GF-D8 (cell line): ENCODE results near the gene SLC51A.

Experiments used
- DNase-seq: peaks from one replicate; lab custom pipeline; 2025; lab: John Stamatoyannopoulos, UW

SLC51A gene

DNA sequence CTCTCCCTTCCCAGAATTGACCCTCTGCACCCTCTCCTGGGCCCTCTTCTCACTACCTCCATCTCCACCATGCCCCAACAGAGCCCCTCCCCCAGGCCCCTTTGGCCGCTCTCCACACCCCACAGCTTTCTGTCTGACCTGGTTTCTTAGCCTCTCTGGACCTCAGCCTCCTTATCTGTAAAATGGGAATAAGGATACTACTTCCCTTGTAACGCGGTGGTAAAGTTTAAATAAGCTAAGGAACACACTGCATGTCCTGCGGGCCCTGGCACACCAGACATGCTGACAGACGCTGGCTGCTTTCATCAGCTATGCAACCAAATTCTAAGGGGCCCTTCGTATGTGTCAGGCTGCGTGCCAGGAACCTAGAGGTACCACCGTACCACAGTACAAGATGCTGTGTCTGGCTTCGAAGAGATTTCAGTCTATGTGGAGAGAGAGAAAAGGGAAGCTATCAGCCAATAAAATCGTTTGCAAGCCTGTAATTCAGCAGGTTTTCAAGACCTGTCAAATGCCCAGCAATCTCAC lies 777 bp upstream of the SLC51A start:
- DNase-seq: no peak

DNA sequence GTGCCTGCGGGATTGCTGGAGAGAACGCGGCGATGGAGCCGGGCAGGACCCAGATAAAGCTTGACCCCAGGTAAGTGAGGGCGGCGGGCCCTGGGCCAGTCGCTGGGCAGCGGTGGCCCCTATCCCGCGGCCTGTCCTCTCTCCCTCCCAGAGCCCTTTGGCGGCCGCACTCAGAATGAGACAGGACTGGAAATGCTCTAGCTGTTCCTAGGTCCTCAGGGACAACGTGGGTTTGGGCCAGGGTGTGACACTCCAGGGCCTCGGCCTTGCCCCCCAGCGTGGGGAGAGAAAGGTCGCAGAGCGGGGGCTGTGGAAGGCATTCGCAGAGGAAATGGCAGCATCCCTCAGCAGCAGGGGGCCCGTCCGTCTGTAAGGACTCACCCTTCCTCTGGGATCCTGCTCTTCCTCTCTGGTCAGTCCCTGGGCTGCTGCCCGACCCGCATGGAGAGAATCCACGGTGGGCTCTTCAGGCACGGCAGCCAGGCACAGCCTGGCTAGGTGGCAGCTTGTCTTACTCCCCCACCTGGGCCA lies 412 bp downstream of the SLC51A start:
- no peak for DNase-seq

DNA sequence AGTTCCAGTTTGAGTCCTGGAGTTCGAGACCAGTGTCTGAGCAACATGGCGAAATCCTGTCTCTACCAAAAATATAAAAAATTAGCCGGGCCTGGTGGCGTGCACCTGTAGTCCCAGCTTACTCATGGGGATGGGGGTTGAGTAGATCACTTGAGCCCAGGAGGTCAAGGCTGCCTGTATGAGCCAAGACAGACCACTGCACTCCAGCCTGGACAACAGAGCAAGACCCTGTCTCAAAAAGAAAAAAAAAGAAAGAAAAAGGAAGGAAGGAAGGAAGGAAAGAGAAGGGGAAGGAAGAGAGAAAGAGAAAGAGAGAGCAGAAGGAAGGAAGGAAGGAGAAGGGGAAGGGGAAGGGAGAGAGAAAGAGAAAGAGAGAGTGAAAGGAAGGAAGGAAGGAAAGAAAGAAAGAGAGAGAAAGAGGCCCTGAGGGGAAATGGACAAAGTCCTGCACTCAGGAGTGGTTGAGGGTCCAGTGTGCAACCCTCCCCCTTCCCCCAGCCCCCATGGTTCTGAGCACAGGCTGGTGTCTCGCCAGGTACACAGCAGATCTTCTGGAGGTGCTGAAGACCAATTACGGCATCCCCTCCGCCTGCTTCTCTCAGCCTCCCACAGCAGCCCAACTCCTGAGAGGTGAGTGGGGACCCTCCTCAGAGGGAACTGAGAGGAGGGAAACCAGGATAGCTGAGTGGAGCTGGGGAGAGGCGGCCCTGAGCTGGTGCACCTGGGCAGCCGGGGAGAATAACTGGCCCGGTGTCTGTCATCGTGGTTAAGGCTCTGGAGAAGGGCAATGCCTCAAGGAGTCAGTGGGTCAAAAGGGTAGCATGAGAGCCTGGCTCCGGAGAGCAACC lies 1.2 kb downstream of the SLC51A start:
- no peak for DNase-seq

DNA sequence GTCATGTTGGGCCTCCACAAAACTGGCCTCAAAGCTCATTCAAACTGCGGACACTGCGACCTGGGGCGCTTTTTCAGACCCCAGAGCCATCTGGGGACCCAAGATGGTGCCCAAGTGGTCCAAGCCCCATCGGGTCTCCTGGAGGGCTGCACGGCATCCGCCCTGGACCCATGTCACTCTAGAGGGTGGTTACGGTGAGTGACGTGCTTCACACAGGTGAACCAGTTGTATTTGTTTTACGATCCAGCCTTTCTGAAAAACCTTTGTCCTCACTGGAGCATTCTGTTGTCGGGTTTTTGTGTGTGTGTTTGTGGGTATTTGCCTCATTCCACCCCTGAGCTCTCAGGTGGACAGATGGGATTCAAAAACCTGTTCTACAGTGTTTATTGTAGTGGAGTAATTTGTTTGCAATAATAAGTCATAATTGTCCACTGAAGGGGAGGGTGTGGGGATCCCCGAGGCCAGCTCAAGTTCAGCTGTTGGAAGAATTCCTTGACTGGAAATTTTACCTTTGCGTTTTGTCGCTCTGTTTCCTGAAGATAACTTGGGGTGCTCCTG lies 1.9 kb downstream of the SLC51A start:
- no peak for DNase-seq

DNA sequence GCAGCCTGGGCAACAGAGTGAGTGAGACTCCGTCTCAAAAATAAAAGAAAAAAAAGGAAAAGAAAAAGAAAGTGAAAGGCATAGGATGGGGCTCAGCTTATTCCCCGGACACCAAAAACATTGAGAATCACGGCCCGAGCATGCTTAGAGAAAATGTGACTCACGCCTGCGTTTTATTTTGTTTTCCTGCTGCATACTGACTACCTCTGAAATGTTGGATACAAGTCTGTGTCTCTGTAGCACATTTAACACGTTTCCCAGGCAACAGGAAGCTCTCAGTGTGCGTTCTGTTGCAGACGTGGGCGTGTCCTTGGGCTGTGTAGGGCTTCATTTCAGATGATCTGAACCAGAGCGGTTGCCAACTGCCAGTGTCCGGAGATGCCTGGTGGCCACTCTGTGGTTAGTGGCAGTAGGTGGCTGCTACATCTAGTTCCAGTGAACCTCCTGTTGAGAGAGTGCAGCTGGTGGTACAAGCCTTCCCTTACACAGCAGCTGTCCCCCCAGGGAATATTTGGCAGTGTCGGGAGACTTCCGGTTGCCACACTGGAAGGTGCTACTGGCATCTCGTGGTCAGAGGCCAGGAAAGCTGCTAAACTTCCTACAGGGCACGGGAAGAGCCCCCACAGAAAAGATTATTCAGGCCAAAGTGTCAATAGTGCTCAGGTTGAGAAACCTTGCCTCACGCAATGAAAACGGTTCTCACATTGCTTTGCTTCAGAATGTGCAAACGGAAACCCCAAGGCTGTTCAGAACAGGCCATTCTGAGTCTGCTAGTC lies 3.0 kb downstream of the SLC51A start:
- peak; percentile 98 for DNase-seq

DNA sequence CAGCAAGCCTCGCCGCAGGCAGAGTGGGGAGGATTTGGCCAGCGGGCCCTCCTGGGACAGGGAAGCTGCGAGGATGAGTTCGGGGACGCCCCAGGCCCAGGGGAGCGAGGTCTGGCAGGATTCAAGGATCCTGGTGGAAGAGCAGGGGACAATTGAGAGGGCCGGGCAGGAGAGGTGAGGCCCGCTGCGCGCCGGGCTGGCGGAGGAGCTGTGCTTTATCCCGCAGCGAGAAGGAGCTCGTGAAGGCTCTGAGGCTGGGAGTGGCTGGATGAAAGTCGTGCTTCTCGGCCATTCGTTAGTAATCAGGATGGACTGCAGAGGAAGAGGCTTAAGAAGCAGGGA lies 3.6 kb downstream of the SLC51A start:
- no peak for DNase-seq

DNA sequence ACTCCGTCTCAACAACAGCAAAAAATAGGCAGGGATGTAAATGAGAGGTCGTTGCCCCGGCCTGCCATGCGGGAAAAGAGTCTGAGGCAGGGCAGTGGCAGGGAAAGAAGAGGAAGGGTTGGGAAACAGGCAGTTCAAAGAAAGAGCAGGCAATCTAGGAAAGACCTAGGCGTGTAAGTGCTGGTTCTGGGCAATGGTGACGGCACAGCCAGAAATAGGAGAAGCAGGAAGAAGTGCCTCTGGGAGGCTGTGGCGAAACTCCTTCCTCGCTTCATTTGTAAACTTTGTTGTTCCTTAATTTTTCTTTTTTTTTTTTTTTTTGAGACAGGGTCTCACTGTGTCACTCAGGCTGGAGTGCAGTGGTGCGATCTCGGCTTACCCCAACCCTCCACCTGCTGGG lies 4.3 kb downstream of the SLC51A start:
- peak; percentile 79 for DNase-seq

DNA sequence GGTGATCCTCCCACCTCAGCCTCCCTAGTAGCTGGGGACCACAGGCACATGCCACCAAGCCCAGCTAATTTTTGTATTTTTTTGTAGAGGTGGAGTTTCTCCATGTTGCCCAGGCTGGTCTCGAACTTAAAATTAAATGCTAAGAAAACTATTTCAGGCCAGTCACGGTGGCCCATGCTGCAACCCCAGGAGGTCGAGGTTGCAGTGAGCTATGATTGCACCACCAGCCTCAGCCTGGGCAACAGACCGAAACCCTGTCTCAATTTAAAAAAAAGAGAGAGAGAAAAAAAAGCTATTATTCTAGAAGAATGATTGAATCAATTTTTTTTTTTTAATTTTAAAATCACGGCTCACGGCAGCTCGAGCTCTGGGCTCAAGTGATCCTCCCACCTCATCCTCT lies 4.7 kb downstream of the SLC51A start:
- peak; percentile 61 for DNase-seq

DNA sequence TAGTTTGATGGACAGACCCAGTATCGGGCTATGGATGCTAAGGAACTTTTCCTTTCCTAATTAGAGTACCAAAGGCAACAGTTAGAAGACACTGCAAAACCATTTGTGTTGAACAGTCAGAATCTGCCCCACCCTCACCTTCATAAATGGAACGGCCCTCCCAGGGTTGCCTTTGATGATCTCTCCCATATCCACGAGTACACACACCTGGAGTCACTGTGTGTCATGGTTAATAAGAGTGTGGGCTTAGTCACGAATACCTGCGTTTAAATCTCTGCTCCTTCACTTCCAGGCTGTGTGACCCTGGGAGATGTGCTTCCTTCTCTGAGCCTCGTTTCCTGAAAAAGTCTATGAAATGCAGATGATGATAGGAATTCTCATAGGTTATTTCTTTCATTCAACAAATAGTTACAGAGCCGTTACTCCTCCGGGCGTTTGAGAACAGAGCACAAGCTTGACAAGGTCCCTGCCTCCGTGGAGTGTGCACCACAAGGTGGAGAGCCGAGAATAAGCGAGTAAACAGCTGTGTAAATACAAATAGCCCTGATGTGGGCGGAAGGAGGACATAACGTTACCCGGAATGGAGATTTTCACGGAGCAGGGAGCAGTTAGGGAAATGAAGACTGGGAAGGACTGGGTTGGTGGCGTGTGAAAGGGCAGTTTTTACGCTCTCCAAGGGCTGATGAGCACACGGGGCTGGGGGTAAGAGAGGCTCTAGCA lies 6.7 kb downstream of the SLC51A start:
- DNase-seq: no peak

DNA sequence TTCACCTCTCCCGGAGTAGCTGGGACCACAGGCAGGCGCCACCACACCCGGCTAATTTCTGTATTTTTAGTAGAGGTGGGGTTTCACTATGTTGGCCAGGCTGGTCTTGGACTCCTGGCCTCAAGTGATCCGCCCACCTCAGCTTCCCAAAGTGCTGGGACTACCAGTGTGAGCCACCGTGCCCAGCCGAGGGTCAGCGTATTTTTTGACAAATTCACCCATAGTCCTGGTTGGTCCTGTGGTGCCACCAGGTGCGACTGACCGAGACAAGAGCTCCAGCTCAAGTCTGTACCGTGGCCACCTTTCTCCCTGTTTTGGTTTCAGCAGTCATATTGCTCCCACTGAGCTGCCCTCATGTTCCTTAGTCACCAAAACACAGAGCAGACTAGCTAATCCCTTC lies 8.8 kb downstream of the SLC51A start:
- DNase-seq: no peak

DNA sequence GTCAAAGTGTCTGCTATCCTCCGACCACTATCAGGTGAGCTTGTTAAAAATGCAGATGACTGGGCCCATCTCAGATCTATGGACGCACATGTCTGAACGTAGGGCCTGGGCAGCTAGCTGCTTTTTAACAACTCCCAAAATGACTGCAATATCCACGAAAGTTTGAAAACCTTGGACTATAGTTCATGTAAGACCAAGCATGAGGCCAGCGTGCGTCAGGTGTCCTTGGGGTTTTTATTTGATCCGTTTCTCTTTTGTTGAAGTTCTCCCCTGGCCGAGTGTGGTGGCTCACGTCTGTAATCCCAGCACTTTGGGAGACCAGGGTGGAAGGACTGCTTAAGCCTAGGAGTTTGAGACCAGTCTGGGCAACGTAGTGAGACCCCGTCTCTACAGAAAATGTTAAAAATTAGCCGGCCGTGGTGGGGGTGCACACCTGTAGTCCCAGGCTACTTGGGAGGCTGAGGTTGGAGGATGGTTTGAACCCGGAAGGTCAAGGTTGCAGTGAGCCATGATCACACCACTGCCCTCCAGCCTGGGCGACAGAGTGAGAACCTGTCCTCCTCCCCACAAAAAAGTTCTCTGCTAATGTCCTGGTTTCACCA lies 9.5 kb downstream of the SLC51A start:
- DNase-seq: no peak

DNA sequence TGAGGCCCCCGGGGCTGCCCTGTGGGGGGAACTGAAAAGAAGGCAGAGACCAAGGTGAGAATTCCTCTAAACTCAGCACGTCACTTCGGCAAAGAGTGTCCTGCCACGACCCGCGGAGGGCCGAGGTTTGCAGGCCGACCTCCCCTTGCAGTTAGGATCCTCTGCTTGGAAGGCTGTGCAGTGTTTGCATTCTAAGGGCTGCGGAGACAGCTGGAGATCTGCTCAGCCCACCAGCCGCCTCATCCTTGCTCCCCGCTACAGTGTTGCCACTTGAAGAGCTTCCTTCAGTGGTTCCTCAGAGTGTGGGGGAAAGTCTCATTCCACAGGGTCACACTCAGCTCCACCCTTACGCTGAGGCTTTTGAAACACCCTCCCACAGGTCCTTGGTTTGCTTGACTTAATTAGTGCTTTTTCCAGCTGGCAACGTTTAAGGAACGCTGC lies 10.8 kb downstream of the SLC51A start:
- no peak for DNase-seq

DNA sequence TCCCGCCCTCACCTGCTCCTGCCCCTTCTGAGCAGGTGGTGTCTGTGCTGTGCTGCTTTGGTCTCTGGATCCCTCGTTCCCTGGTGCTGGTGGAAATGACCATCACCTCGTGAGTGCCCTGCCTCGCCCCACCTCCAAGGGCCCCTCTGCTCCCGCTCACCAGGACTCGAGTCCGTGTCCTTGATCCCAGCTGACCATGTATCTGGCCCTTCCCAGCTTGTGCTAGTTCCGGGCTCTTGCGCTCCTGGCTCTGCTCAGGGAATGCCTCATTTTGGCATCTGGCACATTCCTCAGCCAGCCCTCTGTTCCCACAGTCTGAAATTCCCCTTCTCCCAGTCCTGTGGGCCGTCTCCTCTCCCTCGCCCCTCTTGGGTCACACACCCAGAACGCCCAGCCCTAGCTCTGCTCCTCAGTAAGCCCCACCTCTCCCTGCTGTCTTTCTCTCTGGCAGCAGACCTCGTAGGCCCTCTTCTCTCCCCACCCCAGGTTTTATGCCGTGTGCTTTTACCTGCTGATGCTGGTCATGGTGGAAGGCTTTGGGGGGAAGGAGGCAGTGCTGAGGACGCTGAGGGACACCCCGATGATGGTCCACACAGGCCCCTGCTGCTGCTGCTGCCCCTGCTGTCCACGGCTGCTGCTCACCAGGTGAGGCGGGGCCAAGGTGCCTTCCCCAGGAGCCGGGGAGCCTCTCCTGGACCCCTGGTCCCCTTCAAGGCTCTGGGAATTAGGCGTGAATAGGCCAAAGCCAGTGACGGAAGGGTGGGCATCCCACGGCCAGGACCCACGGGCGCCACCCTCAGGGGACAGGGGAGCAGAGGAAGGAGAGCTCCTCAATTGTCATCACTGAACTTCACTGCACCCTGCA lies 11.5 kb downstream of the SLC51A start:
- DNase-seq: no peak

DNA sequence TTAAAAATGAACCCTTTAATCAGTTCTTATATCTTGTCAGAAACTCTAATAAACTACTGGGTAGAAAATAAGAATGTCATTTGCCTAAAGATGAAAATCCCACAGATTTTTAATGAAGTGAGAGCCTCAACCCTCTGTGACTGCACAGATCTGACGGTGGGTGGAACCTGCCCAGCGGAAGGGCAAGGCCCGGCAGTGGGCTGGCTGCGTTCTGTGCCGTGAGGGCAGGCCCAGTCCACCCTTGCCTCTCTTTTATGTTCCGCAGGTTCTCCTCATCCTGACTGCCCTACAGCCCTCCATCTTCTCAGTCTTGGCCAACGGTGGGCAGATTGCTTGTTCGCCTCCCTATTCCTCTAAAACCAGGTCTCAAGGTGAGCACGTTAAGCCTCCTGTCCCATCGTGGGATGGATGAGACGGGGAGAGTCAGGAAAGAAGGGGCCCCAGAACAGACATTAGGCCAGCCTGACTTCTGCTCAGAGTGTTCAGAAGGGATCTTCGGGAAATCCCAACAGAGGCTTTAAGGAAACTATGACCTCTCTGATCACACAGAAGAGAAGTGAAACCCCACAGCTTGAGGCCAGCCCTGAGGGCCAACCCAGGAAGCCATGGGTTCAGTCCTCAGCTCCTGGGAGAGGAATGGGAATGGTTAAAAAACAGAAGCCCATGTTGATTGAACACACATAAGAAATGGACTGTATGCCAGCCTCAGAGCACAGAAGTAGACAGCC lies 16.0 kb downstream of the SLC51A start:
- DNase-seq: no peak

DNA sequence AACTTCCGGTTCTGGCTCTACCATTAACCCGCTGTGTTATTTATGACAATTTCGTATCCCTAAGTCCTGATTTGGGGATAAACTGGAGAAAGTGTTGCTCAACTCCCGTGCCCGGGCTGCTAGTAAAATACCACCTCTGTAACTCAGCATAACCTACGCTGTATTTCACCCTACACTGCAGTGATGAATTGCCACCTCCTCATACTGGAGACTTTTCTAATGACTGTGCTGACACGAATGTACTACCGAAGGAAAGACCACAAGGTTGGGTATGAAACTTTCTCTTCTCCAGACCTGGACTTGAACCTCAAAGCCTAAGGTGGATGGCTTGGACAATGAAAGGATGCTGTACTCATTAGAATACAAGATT lies 16.5 kb downstream of the SLC51A start:
- no peak for DNase-seq

DNA sequence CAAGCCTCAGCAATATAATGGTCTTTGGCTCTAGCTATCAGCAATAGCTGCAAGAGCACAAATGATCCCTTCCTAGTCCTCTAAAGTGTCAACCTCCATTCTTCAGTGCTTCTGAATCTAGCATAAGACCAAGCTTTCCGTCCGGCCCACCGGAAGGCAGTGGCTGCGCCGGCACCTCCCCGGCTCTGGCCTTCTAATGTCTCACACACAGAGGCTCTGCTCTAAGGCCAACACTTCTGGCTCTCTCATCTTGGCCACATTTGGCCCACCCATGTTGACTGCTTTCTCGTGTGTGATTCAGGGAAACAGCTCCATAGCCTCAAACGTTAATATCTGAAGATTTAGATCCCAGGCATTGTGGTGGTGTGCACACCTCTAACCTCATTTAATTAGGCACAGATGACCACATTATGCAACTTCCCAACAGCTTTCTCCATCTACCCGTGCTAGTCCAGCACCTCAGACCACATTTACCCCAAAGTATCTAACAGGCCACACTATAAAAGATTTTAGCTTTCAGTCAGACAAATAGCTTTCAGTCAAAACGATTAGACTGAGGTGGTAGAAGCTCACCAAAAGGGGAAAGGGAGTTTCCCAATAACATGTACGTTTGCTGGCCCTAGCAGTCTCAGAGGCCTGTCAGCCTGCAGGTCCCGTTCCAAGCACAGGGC lies 19.3 kb downstream of the SLC51A start:
- DNase-seq: peak; percentile 82

DNA sequence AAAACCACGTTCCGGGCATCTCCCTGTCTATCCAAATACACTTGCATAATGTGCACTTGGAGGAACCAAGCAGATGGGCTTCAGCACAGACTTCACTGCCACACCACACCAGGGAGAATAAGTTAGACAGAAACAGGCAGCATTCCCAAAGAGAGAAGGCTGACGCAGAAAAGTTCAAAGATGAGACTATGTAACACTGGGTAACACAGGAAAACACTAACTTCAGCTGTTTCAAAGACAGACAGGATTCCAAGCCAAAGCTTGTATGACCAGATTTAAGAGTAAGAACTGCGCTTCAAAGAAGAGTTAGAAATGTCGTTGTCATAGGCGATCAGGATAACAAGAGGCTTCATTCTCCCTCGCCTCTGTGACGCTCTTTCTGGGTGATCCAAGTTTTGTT lies 19.9 kb downstream of the SLC51A start:
- no peak for DNase-seq

DNA sequence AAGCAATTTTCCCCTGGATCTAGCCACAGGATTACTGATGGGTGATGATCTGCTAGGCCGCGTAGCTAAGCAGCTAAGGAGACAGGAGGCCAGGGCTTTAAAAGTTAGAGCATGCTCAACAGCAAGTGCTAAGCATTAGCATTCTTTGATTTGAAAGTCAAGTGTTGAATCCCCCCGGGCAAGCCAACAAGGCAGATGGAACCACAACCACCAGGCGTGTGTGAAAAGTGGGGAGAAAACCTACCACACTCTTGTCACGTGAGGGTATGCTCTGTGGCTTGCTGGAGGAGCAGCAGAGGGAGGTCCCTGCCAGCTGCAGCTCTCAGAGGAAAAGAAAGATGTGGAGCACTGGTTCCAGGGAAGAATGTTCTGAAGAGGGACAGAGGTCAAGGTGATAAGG lies 20.9 kb downstream of the SLC51A start:
- no peak for DNase-seq
